Lower lobe of right lung (tissue), 2 donors: ENCODE measurements around the gene ACACB. TPM values are rescaled to one million over a fixed set of nuclear protein-coding genes. Genes with fewer than 3 reads are reported as not detected.

Experiments
- ATAC-seq, 2 donors: fragments of 200-7000 bp; cut with Tn5 transposase; one replicate each; pipeline ENCODE4 v1.9.1; 2020 to 2022; ENCODE audit warnings: mild to moderate bottlenecking in 2 of 2, moderate library complexity in 2 of 2
- DNase-seq: peaks from one replicate; pipeline ENCODE4 v3.0.0-alpha.2; 2020
- H3K27ac ChIP-seq: fragments of 200-600 bp; one replicate; pipeline ENCODE4 v1.8.0; 2022
- H3K27me3 ChIP-seq: fragments of 200-600 bp; one replicate; pipeline ENCODE4 v1.8.0; 2022; ENCODE audit warnings: low read depth
- H3K36me3 ChIP-seq: fragments of 200-600 bp; one replicate; pipeline ENCODE4 v1.8.0; 2022; ENCODE audit warnings: mild to moderate bottlenecking
- H3K4me1 ChIP-seq: fragments of 200-600 bp; one replicate; pipeline ENCODE4 v1.8.0; 2022
- H3K4me3 ChIP-seq: fragments of 200-600 bp; one replicate; pipeline ENCODE4 v1.8.0; 2022; ENCODE audit warnings: mild to moderate bottlenecking
- H3K9me3 ChIP-seq: fragments of 200-600 bp; one replicate; pipeline ENCODE4 v1.8.0; 2022
- CTCF ChIP-seq: fragments of 200-600 bp; IDR thresholded peaks from one replicate; pipeline ENCODE4 v1.8.0; 2022; ENCODE audit warnings: antibody characterized with exemption, mild to moderate bottlenecking
- intact Hi-C: fragments of 100-400 bp; cut with DNase I; formaldehyde crosslinking; loops from one replicate; pipeline ENCODE4 v1.11.0; 2022
- total RNA-seq: library from RNA; stranded (reverse); fragmentation: NEBNext Ultra II Directional; extraction: Animal tissue kit (Norgen Biotek cat#: 25700); gene quantifications from one replicate; pipeline ENCODE4 v1.2.1, GENCODE V29; 2021
- donor health status: DM: no; HTN: yes; CAD: no; lungs with severe emphysema.

Gene ACACB
- total RNA-seq, 1 donor from 2014 or later: 42.5 TPM

DNA sequence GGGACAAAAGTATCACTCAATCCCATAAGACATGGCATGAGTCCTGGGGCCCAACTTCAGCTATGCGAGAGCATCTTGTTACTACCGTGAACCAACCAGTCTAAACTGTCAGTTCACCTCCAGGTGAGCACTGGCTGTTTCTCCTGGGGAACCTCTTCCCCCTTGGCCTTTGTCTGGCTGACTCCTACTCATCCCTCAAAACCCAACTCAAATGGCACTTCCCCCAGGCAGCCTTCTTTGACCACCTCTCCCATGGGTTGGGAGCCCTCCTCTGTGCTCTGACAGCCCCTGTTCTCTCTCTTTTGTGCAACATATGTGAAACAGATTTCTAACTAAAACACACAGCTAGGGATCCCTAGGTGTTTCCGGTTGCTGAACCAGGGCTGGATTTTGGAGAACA is 155.0 kb downstream of the ACACB start:
- Histone ChIP-seq H3K9me3 (peaks cover 3% of the 10 kb centered on the region), H3K4me1 (no peaks in the 10 kb centered on the region), H3K27ac (no peak overlapping the region), H3K36me3 (peaks cover 13% of the 10 kb centered on the region), H3K27me3 (no peaks in the 10 kb centered on the region), H3K4me3 (no peak overlapping the region)
- ATAC-seq (no peak), DNase-seq (no peak)
- no peak for TF ChIP-seq CTCF
- intact Hi-C loops: no loop called here

- Histone ChIP-seq H3K36me3 (no peaks in the 10 kb centered on the region), H3K4me3 (no peak overlapping the region), H3K27me3 (no peaks in the 10 kb centered on the region), H3K9me3 (peaks cover 3% of the 10 kb centered on the region), H3K27ac (no peak overlapping the region), H3K4me1 (no peaks in the 10 kb centered on the region)
- DNase-seq (no peak), ATAC-seq (no peak)
- intact Hi-C loops: no loop called here
- no peak for TF ChIP-seq CTCF
Observed at GRCh38 chr12:109273354-109273753, 157.0 kb downstream of the ACACB start.

GRCh38 chr12:109274381-109274780 is 158.0 kb downstream of the ACACB start:
- ATAC-seq (no peak), DNase-seq (no peak)
- Histone ChIP-seq H3K27ac (no peak overlapping the region), H3K36me3 (no peaks in the 10 kb centered on the region), H3K27me3 (no peaks in the 10 kb centered on the region), H3K9me3 (peaks cover 3% of the 10 kb centered on the region), H3K4me1 (no peaks in the 10 kb centered on the region), H3K4me3 (no peak overlapping the region)
- intact Hi-C loops: no loop called here
- no peak for TF ChIP-seq CTCF

GRCh38 chr12:109275173-109275572 is 158.8 kb downstream of the ACACB start:
- Histone ChIP-seq H3K4me3 (no peak overlapping the region), H3K4me1 (no peaks in the 10 kb centered on the region), H3K27ac (no peak overlapping the region), H3K9me3 (peaks cover 3% of the 10 kb centered on the region), H3K27me3 (no peaks in the 10 kb centered on the region), H3K36me3 (no peaks in the 10 kb centered on the region)
- intact Hi-C loops: no loop called here
- ATAC-seq (no peak), DNase-seq (no peak)
- no peak for TF ChIP-seq CTCF

- H3K27me3 ChIP-seq: no peaks in the 10 kb centered on the region
- no peak for TF ChIP-seq CTCF
- H3K9me3 ChIP-seq: peaks cover 3% of the 10 kb centered on the region
- no peak overlapping the region for H3K4me3 ChIP-seq
- no peaks in the 10 kb centered on the region for H3K4me1 ChIP-seq
- H3K27ac ChIP-seq: no peak overlapping the region
- no peak for DNase-seq
- no peak for ATAC-seq
- no peaks in the 10 kb centered on the region for H3K36me3 ChIP-seq
- intact Hi-C loops: no loop called here
Observed at GRCh38 chr12:109276160-109276559, 159.8 kb downstream of the ACACB start.
